HG03432 (cell line): ENCODE measurements around the gene ARG1.
"Not testable (repeated sequence)": the region's sequence is repeated elsewhere in the genome, so short reads cannot be mapped to it uniquely, and the experiment has no call there.

Experiments used
- ATAC-seq: cut with Tn5 transposase; IDR thresholded peaks from one replicate; pipeline ENCODE4 v1.9.1; 2021; ENCODE audit warnings: mild to moderate bottlenecking, moderate library complexity; ENCODE audit not compliant: unreplicated experiment

The ARG1 gene

GRCh38 chr6:131572686-131573415, at the start of gene ARG1:
TSS of gene ARG1 (plus strand) at chr6:131573226. CDS start at chr6:131573283, 57 bp downstream.
- ATAC-seq, result no peak

- ATAC-seq, result no peak
Observed at GRCh38 chr6:131523988-131524673, 48.9 kb upstream of the ARG1 start.

DNA sequence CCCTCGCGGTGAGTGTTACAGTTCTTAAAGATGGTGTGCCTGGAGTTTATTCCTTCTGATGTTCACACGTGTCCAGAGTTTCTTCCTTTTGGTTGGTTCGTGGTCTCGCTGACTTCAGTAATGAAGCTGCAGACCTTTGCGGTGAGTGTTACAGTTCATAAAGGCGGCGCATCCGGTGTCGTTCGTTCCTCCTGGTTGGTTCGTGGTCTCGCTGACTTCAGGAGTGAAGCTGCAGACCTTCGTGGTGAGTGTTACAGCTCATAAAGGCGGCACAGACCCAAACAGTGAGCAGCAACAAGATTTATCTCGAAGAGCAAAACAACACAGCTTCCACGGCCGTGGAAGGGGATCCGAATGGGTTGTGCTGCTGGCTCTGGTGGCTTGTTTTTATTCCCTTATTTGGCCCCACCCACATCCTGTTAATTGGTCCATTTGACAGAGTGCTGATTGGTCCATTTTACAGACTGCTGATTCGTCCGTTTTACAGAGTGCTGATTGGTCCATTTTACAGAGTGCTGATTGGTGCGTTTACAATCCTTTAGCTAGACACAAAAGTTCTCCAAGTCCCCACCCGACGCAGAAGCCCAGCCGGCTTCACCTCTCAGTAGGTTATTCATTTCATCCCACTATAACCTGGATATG, 48.2 kb upstream of the ARG1 start:
- ATAC-seq, result no peak

GRCh38 chr6:131530936-131531335, 42.1 kb upstream of the ARG1 start:
- ATAC-seq, result not testable (repeated sequence)

DNA sequence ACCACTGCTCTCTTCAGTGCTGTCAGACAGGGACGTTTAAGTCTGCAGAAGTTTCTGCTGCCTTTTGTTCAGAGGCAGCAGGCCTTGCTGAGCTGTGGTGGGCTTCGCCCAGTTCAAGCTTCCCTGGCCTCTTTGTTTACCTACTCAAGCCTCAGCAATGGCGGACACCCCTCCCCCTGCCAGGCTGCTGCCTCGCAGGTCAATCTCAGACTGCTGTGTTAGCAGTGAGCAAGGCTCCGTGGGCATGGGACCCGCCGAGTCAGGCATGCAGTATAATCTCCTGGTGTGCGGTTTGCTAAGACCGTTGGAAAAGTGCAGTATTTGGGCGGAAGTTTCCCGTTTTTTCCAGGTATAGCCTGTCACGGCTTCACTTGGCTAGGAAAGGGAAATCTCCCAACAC, 41.3 kb upstream of the ARG1 start:
- ATAC-seq, result not testable (repeated sequence)

- peak; percentile 98 for ATAC-seq
Observed at GRCh38 chr6:131532580-131533039, 40.4 kb upstream of the ARG1 start.

GRCh38 chr6:131538615-131539014, 34.4 kb upstream of the ARG1 start:
- not testable (repeated sequence) for ATAC-seq

DNA sequence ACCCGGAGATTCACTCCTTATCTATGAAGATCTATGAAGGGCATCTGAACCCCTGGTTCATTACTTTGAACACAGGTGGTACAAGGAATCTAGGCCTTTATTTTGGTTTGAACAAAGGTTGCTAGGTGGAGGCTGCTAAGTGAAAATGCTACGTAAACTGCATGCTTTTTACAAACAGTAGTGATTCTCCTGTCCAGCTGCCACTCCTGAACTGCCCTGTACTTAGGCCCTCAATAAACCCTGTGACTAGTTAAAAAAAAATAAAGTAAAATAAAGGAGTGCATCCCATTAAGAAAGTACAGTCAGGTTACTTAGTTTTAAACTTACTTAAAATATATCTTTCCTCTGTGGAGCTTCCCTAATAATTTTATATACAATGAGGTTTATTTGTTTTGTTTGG, 27.7 kb upstream of the ARG1 start:
- ATAC-seq, result no peak

DNA sequence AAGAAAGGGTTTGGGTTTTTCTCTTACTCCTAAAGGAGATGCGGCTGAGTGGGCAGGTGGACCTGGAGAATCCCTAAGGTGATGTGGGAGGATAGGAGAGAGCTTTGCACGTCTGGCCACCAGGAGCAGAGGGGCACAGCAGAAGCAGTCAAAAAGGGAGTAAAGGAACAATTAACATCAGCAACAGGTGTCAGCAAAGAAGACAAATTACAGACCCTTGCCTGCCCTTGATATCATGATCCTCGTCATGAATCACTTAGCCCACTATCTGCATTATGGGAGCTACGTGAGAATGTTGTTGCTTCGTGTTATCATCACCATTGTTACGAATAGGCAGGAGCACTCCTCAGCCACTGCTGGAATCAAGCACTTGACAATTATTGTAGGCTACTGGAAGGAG, 25.5 kb upstream of the ARG1 start:
- no peak for ATAC-seq

DNA sequence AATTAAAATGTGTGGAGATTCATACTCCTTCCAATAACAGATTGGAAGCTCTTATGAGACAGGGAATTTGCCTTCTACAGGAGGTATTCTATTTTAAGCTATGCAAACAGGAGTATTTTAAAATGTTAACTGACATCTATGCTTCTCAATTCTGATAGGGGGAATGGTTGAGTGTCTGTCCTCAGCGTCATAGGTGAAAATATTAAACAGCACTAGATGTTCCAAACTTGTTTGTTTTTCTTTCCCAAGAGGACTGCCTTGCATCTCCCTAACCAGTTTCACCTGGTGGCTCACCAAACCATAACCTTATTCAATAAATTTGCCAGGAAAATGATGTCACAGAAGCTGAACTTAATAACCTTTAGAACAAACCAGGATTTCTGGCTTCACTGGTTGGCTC, 24.6 kb upstream of the ARG1 start:
- no peak for ATAC-seq

DNA sequence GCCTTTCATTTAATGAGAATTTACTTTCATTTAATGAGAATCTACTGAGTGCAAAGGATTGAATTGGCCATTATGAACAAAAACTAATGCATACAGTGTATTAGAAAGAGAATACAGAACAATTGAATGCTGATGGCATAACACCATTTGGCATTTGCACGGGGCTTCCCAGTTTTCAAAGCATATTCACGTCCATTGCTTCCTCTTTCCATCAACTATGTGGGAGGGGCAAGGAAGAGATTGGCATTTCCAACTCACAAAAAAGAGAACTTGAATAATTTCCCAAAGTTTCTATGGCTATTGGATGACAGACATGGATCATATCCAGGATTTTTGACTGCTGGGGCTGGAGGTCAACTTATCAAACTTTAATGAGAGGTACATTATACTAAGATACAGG, 23.2 kb upstream of the ARG1 start:
- ATAC-seq, result no peak

GRCh38 chr6:131551902-131552301, 21.1 kb upstream of the ARG1 start:
- ATAC-seq, result no peak

DNA sequence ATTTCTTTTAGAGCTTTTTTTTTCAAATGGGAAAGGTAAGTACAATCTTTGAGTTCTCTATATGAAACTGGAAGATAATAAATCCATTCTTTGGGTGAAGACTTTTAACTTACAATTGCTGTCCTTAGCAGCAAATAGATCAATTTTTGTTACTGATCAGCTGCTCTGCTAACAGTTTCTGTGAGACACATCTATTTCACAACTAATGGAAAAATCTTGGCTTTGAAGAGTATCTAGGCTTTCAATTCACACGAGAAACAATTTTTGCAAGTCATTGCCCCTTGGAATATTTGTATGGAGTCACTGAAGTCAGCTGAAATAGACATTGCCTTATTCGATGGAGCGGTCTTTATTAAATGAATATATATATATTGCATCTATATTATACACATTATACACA, 20.5 kb upstream of the ARG1 start:
- ATAC-seq, result no peak

GRCh38 chr6:131555992-131556391, 17.0 kb upstream of the ARG1 start:
- no peak for ATAC-seq

GRCh38 chr6:131558922-131559321, 14.1 kb upstream of the ARG1 start:
- no peak for ATAC-seq

- no peak for ATAC-seq
Observed at GRCh38 chr6:131561925-131562707, 10.9 kb upstream of the ARG1 start.

GRCh38 chr6:131565056-131565455, 8.0 kb upstream of the ARG1 start:
- ATAC-seq, result no peak

DNA sequence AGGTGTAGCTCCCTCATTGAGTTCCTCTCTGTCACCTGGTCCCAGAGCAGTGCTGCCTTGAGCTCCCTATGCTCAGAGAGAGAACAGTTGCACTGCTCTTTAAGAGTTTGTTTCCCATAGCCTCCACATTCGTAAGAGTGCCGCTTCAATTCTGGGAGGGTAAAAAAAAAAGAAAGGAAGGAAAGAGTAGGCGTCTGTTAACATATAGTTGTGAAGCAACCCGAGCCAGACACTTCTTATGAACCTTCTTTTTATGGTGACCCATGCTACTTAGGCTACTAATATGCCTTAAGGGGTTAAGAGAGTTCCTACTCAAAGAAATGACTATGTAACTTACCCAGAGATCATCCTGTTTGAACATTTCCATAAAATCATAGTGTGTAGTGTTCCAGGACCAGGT, 4.3 kb upstream of the ARG1 start:
- no peak for ATAC-seq

- ATAC-seq, result no peak
Observed at GRCh38 chr6:131574133-131574532, 1.1 kb downstream of the ARG1 start.

DNA sequence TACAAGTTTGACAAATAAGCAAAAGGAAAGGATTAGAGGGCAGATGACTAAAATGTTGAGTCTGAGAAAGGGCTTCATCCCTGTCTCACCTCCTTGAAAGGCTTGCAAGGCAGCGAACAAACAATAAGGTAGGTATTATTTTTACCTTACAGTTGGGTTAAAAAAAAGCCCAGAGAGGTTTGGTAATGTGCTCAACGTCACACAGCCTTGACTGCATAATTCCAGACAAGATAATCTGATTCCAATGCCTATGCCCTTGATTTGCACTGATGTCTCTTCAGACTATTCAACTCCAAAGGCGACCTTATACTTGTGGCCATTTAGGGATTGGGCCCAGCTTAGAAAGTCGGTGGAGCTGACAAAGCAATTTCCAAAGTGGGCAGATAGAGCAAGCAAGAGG, 1.7 kb downstream of the ARG1 start:
- no peak for ATAC-seq

DNA sequence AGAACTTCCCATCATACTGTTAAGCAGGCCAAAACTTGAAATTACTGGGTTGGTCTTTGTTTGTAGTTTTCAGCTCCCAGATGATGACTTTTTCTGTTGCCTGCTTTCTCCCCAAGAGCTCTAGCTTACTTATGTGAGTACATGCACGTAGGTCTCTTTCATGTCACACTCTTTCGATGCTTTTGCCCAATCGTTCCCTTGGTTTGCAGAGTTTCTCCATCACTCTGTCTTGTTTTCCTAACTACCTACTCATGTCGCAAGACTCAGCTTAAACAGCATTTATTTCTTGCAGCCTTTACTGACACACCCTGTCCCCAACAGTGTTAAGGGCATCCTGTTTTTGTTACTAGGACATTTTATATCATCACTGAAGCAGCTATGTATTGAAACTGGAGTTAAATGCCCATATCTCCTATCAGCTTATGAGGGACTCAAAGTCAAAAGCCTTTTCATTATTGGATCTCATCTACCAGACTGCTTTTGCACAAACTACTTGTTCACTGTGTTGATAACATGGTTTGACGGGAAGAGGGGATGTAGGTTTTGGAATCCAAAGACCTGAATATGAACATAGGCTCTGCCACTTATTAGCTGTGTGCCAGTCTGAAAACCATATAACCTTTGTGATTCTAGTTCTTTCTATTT, 2.9 kb downstream of the ARG1 start:
- no peak for ATAC-seq
